Keratinocyte (primary cell): ENCODE results near the gene PDE4DIP. TPM values are rescaled to one million over a fixed set of nuclear protein-coding genes. Genes with fewer than 3 reads are reported as not detected.
"Not testable (repeated sequence)": the region's sequence is repeated elsewhere in the genome, so short reads cannot be mapped to it uniquely, and the experiment has no call there.

ENCODE experiments used
- DNase-seq: peaks from one replicate; pipeline ENCODE4 v3.0.0-alpha.2; 2011; ENCODE audit warnings: low read depth, missing footprints, low spot score
- FAIRE-seq: peaks from 2 replicates; lab custom pipeline; 2011; peaks lifted over from hg19 to GRCh38; lab: Jason Lieb, UNC
- H2AFZ ChIP-seq: 2 replicates; pipeline ENCODE4 v1.6.0; 2012; ENCODE audit warnings: low read length, control low read depth, inconsistent platforms; ENCODE audit not compliant: control insufficient read depth
- H3K27ac ChIP-seq: 2 replicates; pipeline ENCODE4 v1.5.1; 2011; ENCODE audit warnings: low read length; ENCODE audit not compliant: control insufficient read depth, insufficient read depth
- H3K27me3 ChIP-seq: 3 replicates; pipeline ENCODE4 v1.6.0; 2011; ENCODE audit warnings: low read length; ENCODE audit not compliant: control insufficient read depth, insufficient read depth; ENCODE audit errors: extremely low read depth
- H3K36me3 ChIP-seq, 2 experiments: 2 replicates in 1 of 2; 3 replicates in 1 of 2; pipeline ENCODE4 v1.5.1; 2011; ENCODE audit warnings: low read length in 2 of 2, mild to moderate bottlenecking in 1 of 2; ENCODE audit not compliant: control insufficient read depth in 2 of 2, insufficient read depth in 2 of 2; ENCODE audit errors: extremely low read depth in 1 of 2
- H3K4me1 ChIP-seq: 3 replicates; pipeline ENCODE4 v1.5.1; 2011; ENCODE audit warnings: low read length; ENCODE audit not compliant: control insufficient read depth, insufficient read depth; ENCODE audit errors: extremely low read depth
- H3K4me2 ChIP-seq: 3 replicates; pipeline ENCODE4 v1.6.0; 2011; ENCODE audit warnings: low read depth, low read length; ENCODE audit not compliant: control insufficient read depth, insufficient read depth; ENCODE audit errors: extremely low read depth
- H3K4me3 ChIP-seq, 3 experiments: fragments of 200-600 bp in 1 of 3; sonication (generic) in 1 of 3; 2 replicates in 2 of 3; 3 replicates in 1 of 3; pipeline ENCODE4 v1.5.1; 2011 to 2016; ENCODE audit warnings: low read length in 3 of 3, mild to moderate bottlenecking in 3 of 3, control low read depth in 2 of 3, inconsistent platforms in 1 of 3, low read depth in 1 of 3, mixed read lengths in 1 of 3, mixed run types in 1 of 3, moderate library complexity in 1 of 3; ENCODE audit not compliant: control insufficient read depth in 2 of 3, insufficient read depth in 2 of 3; ENCODE audit errors: extremely low read depth in 1 of 3
- H3K79me2 ChIP-seq: 2 replicates; pipeline ENCODE4 v1.6.0; 2012; ENCODE audit warnings: low read length; ENCODE audit not compliant: control insufficient read depth, insufficient read depth
- H3K9ac ChIP-seq: 3 replicates; pipeline ENCODE4 v1.6.0; 2011; ENCODE audit warnings: low read length; ENCODE audit not compliant: control insufficient read depth, insufficient read depth; ENCODE audit errors: extremely low read depth
- H3K9me1 ChIP-seq: 3 replicates; pipeline ENCODE4 v1.6.0; 2011; ENCODE audit warnings: low read length; ENCODE audit not compliant: control insufficient read depth, insufficient read depth; ENCODE audit errors: extremely low read depth
- H3K9me3 ChIP-seq: 2 replicates; pipeline ENCODE4 v1.5.1; 2012; ENCODE audit warnings: low read depth, low read length; ENCODE audit not compliant: control insufficient read depth
- H4K20me1 ChIP-seq: 3 replicates; pipeline ENCODE4 v1.6.0; 2011; ENCODE audit warnings: low read length; ENCODE audit not compliant: control insufficient read depth, insufficient read depth; ENCODE audit errors: extremely low read depth
- dilution Hi-C: fragments of 300-500 bp; cut with MboI; formaldehyde crosslinking; loops from one replicate; pipeline ENCODE4 v1.7.0; 2020; ENCODE audit warnings: low sequenced_read_pairs; ENCODE audit not compliant: extremely low pct_ligation_motif_present
- polyA plus RNA-seq, 5 experiments: library from polyadenylated mRNA; depleted of rRNA in 3 of 5; stranded (reverse) in 3 of 5; stranded (forward) in 1 of 5; unstranded in 1 of 5; fragments of >200 nt; gene quantifications; 1 replicate in 1 of 5; 2 replicates in 3 of 5; 3 replicates in 1 of 5; pipeline versions ENCODE4 v1.2.1 to v1.2.3, GENCODE V29; 2011 to 2012; ENCODE audit warnings: missing spikeins in 2 of 5, low read depth in 1 of 5, low replicate concordance in 1 of 5
- small RNA-seq, 3 experiments: library from RNA; depleted of rRNA; stranded (forward); fragments of <200 nt; gene quantifications; one replicate each; pipeline ENCODE3, GENCODE V24; 2012; ENCODE audit warnings: low read depth in 3 of 3, low replicate concordance in 1 of 3; ENCODE audit not compliant: insufficient read length in 3 of 3

The PDE4DIP gene
- polyA plus RNA-seq, 1 donor (not counting 4 experiments of a cell fraction or from before 2014, with no cell fraction given): 31.5 TPM

- dilution Hi-C loops, H3K4me2 ChIP-seq: not testable (repeated sequence)
Observed at GRCh38 chr1:149043056-149043455, 198.8 kb downstream of the PDE4DIP start.

DNA sequence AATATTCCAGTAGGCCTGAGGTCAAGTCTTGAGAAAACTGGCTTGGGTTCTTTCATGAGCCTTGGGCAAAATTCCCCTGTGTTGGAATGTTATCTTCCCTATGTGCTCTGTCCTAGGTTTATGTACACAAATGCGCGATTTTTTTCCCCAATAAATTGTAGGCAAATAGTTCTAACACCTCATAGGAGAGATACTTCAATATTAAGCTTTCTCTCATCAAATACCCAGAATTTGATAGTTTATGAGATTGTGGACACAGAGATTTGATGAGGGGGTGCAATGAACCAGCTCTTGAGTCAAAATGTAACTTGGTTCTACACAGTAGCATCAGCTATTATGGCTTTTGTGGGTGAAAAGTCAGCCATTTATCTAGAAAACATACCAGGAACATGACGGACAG is 220.4 kb downstream of the PDE4DIP start:
- H3K4me3 ChIP-seq, H3K27ac ChIP-seq, H3K9me1 ChIP-seq, DNase-seq, H3K79me2 ChIP-seq, FAIRE-seq, H3K9me3 ChIP-seq, H3K36me3 ChIP-seq, H3K4me1 ChIP-seq, dilution Hi-C loops, H4K20me1 ChIP-seq, H3K27me3 ChIP-seq, H3K4me2 ChIP-seq, H3K9ac ChIP-seq, H2AFZ ChIP-seq: not testable (repeated sequence)

More at GRCh38 chr1:149043056-149043455, 198.8 kb downstream of the PDE4DIP start:
- FAIRE-seq, H3K4me3 ChIP-seq, H3K27me3 ChIP-seq, H3K27ac ChIP-seq, H2AFZ ChIP-seq, H3K9ac ChIP-seq, H3K79me2 ChIP-seq, H3K9me3 ChIP-seq, H3K36me3 ChIP-seq, H3K9me1 ChIP-seq, H4K20me1 ChIP-seq, H3K4me1 ChIP-seq, DNase-seq: not testable (repeated sequence)

GRCh38 chr1:149075505-149076127 is 231.4 kb downstream of the PDE4DIP start:
- H3K9me1 ChIP-seq, H3K27ac ChIP-seq, H3K79me2 ChIP-seq, H3K4me2 ChIP-seq, H3K9me3 ChIP-seq, H2AFZ ChIP-seq, dilution Hi-C loops, H4K20me1 ChIP-seq, H3K27me3 ChIP-seq, H3K36me3 ChIP-seq, FAIRE-seq, DNase-seq, H3K4me1 ChIP-seq, H3K4me3 ChIP-seq, H3K9ac ChIP-seq: not testable (repeated sequence)

Small RNAs within 50 kb of the gene (small RNA-seq; reads per million reads assigned to genes)
- gene RN7SKP88: 0 reads per million in 3 experiments
- 0 reads per million in 3 experiments for gene RNU2-38P

Other genes starting within 250 kb of the PDE4DIP start
- 20.6 to 33.5 TPM (median 22.8 TPM) in 3 replicates for gene NBPF14, start 248.4 kb upstream of the PDE4DIP start, polyA plus RNA-seq
- 8.7 to 20.7 TPM (median 12.0 TPM) in 3 replicates for gene NUDT4B, start 95.7 kb upstream of the PDE4DIP start, polyA plus RNA-seq